SK-N-SH (cell line): ENCODE data around the gene DPP10. TPM values are rescaled to one million over a fixed set of nuclear protein-coding genes. Genes with fewer than 3 reads are reported as not detected.

Experiments used
- CTCF ChIA-PET: fragments of 300-600, 350-600 bp; formaldehyde crosslinking; extraction: SDS; loops from one replicate; lab custom pipeline; 2021; lab: Yijun Ruan, JAX
- POLR2A ChIA-PET: fragments of 350-600 bp; sonication (Branson Sonifier 250); formaldehyde crosslinking; extraction: SDS; loops from one replicate; lab custom pipeline; 2020; ENCODE audit warnings: antibody characterized with exemption, inconsistent platforms; lab: Yijun Ruan, JAX
- DNase-seq: peaks from one replicate; pipeline ENCODE4 v3.0.0; 2012
- H2AFZ ChIP-seq: fragments of 200-600 bp; sonication (generic); 2 replicates; pipeline ENCODE4 v1.8.1; 2016; ENCODE audit warnings: antibody characterized with exemption, mild to moderate bottlenecking, low read depth
- H3F3A ChIP-seq: fragments of 200-600 bp; sonication (generic); replicated peaks from 2 replicates; pipeline ENCODE3; 2016; ENCODE audit warnings: antibody characterized with exemption, mild to moderate bottlenecking; ENCODE audit not compliant: insufficient read depth
- H3K27ac ChIP-seq, 2 experiments: fragments of 200-500 bp in 1 of 2; fragments of 200-600 bp in 1 of 2; sonication (Bioruptor generic) in 1 of 2; sonication (generic), shearing (Covaris generic) in 1 of 2; 2 replicates each; pipeline versions ENCODE4 v1.5.1 to v1.6.1; 2014 to 2016; ENCODE audit warnings: low read depth in 2 of 2, inconsistent platforms in 1 of 2, low read length in 1 of 2, mild to moderate bottlenecking in 1 of 2, mixed read lengths in 1 of 2
- H3K27me3 ChIP-seq: fragments of 200-600 bp; sonication (generic), shearing (Covaris generic); 2 replicates; pipeline ENCODE4 v1.6.1; 2016; ENCODE audit warnings: mixed run types; ENCODE audit not compliant: insufficient read depth
- H3K36me3 ChIP-seq, 2 experiments: fragments of 200-500 bp in 1 of 2; fragments of 200-600 bp in 1 of 2; sonication (Bioruptor generic) in 1 of 2; sonication (generic) in 1 of 2; replicated peaks in 1 of 2; 2 replicates each; pipeline versions ENCODE3 to v1.5.1; 2014 to 2016; ENCODE audit warnings: low read length in 1 of 2, mild to moderate bottlenecking in 1 of 2; ENCODE audit not compliant: insufficient read depth in 2 of 2, control insufficient read depth in 1 of 2
- H3K4me1 ChIP-seq, 2 experiments: fragments of 200-500 bp in 1 of 2; fragments of 200-600 bp in 1 of 2; sonication (Bioruptor generic) in 1 of 2; sonication (generic), shearing (Covaris generic) in 1 of 2; 2 replicates each; pipeline versions ENCODE4 v1.5.1 to v1.6.1; 2014 to 2016; ENCODE audit warnings: low read depth in 1 of 2, low read length in 1 of 2, mixed run types in 1 of 2; ENCODE audit not compliant: insufficient read depth in 2 of 2, control insufficient read depth in 1 of 2
- H3K4me2 ChIP-seq: fragments of 200-600 bp; sonication (generic), shearing (Covaris generic); 2 replicates; pipeline ENCODE4 v1.6.1; 2017; ENCODE audit warnings: mixed run types
- H3K4me3 ChIP-seq, 2 experiments: fragments of 200-500 bp in 1 of 2; fragments of 200-600 bp in 1 of 2; sonication (Bioruptor generic) in 1 of 2; sonication (generic), shearing (Covaris generic) in 1 of 2; 2 replicates each; pipeline versions ENCODE4 v1.5.1 to v1.8.1; 2014 to 2016; ENCODE audit warnings: low read depth in 2 of 2, inconsistent platforms in 1 of 2, low read length in 1 of 2, mild to moderate bottlenecking in 1 of 2, mixed read lengths in 1 of 2, moderate library complexity in 1 of 2
- H3K79me2 ChIP-seq: fragments of 200-600 bp; sonication (generic); 2 replicates; pipeline ENCODE4 v1.8.1; 2017; ENCODE audit warnings: mild to moderate bottlenecking; ENCODE audit not compliant: insufficient read depth
- H3K9ac ChIP-seq: fragments of 200-600 bp; sonication (generic); 2 replicates; pipeline ENCODE4 v1.6.1; 2017; ENCODE audit warnings: mixed run types
- H3K9me2 ChIP-seq: fragments of 200-600 bp; sonication (generic); 2 replicates; pipeline ENCODE4 v1.6.1; 2017; ENCODE audit warnings: mixed run types
- H3K9me3 ChIP-seq: fragments of 200-600 bp; sonication (generic); 2 replicates; pipeline ENCODE4 v1.6.1; 2017; ENCODE audit warnings: mixed run types, mild to moderate bottlenecking, moderate library complexity
- H4K20me1 ChIP-seq: fragments of 200-600 bp; sonication (generic); 2 replicates; pipeline ENCODE4 v1.6.1; 2017; ENCODE audit warnings: mild to moderate bottlenecking, mixed run types; ENCODE audit not compliant: insufficient read depth
- CHD2 ChIP-seq: fragments of 150-350 bp; IDR thresholded peaks from 2 replicates; pipeline ENCODE4 v1.6.1; 2018; ENCODE audit warnings: low read length; ENCODE audit not compliant: partially characterized antibody
- FOSL2 ChIP-seq: IDR thresholded peaks from 2 replicates; pipeline ENCODE4 v1.4.0; 2012; ENCODE audit warnings: low read depth, mild to moderate bottlenecking, moderate library complexity, borderline replicate concordance
- FOXJ3 ChIP-seq: sonication (generic); formaldehyde crosslinking; IDR thresholded peaks from 2 replicates; pipeline ENCODE4 v1.5.1; 2020; ENCODE audit warnings: mild to moderate bottlenecking, missing genetic modification reagents
- FOXM1 ChIP-seq: IDR thresholded peaks from 2 replicates; pipeline ENCODE4 v1.4.0; 2012; ENCODE audit warnings: low read depth, mild to moderate bottlenecking
- GABPA ChIP-seq: IDR thresholded peaks from 2 replicates; pipeline ENCODE4 v1.4.0; 2012; ENCODE audit warnings: low read depth, mild to moderate bottlenecking
- GATA2 ChIP-seq: sonication (generic); formaldehyde crosslinking; IDR thresholded peaks from 2 replicates; pipeline ENCODE4 v1.5.0; 2020; ENCODE audit warnings: mild to moderate bottlenecking, missing genetic modification reagents
- IRF3 ChIP-seq: fragments of 150-350 bp; IDR thresholded peaks from 2 replicates; pipeline ENCODE4 v1.6.1; 2016; ENCODE audit warnings: mild to moderate bottlenecking, low read depth, low read length
- JUND ChIP-seq: IDR thresholded peaks from 2 replicates; pipeline ENCODE4 v1.4.0; 2012
- MXI1 ChIP-seq: IDR thresholded peaks from 2 replicates; pipeline ENCODE4 v1.6.1; 2012; ENCODE audit warnings: mild to moderate bottlenecking, low read depth, low read length, improper control_type of control experiment
- NRF1 ChIP-seq: IDR thresholded peaks from 2 replicates; pipeline ENCODE4 v1.6.1; 2012; ENCODE audit warnings: low read depth, mild to moderate bottlenecking, low read length
- POLR2AphosphoS5 ChIP-seq: IDR thresholded peaks from 2 replicates; pipeline ENCODE4 v1.6.1; 2012; ENCODE audit warnings: low read depth, low read length
- REST ChIP-seq: IDR thresholded peaks from 2 replicates; pipeline ENCODE4 v1.6.1; 2012; ENCODE audit warnings: mild to moderate bottlenecking, low read depth, low read length, moderate library complexity
- RFX5 ChIP-seq: IDR thresholded peaks from 2 replicates; pipeline ENCODE4 v1.6.1; 2012; ENCODE audit warnings: mild to moderate bottlenecking, improper control_type of control experiment, low read length
- RXRA ChIP-seq: IDR thresholded peaks from 2 replicates; pipeline ENCODE4 v1.4.0; 2012; ENCODE audit warnings: low read depth, mild to moderate bottlenecking, borderline replicate concordance
- SIN3A ChIP-seq: IDR thresholded peaks from 2 replicates; pipeline ENCODE4 v1.6.1; 2012; ENCODE audit warnings: low read depth, mild to moderate bottlenecking, low read length, moderate library complexity, borderline replicate concordance
- SMC3 ChIP-seq: IDR thresholded peaks from 2 replicates; pipeline ENCODE4 v1.6.1; 2012; ENCODE audit warnings: low read depth, low read length, improper control_type of control experiment
- TEAD4 ChIP-seq: IDR thresholded peaks from 2 replicates; pipeline ENCODE4 v1.4.0; 2012; ENCODE audit warnings: mild to moderate bottlenecking, borderline replicate concordance; ENCODE audit not compliant: insufficient read depth
- USF2 ChIP-seq: fragments of 150-350 bp; IDR thresholded peaks from 2 replicates; pipeline ENCODE4 v1.6.1; 2017; ENCODE audit warnings: antibody characterized with exemption, low read length, low read depth, borderline replicate concordance
- YY1 ChIP-seq: IDR thresholded peaks from 2 replicates; pipeline ENCODE4 v1.4.0; 2012; ENCODE audit warnings: low read depth, mild to moderate bottlenecking
- WGBS: methylation state at CpG from one replicate; pipeline ENCODE4 v1.1.6; 2017; ENCODE audit warnings: low lambda C conversion rate; 5-methylcytosine and 5-hydroxymethylcytosine counted together
- polyA plus RNA-seq, 3 experiments: library from polyadenylated mRNA; depleted of rRNA; stranded (reverse); fragments of >200 nt; gene quantifications; 2 replicates each; pipeline ENCODE4 v1.2.3, GENCODE V29; 2012

Gene DPP10
- polyA plus RNA-seq (2012; rRNA removed) = not detected in 2 replicates
- polyA plus RNA-seq (2012; cell fraction: cytosol; rRNA removed) = not detected in 2 replicates
- polyA plus RNA-seq (2012; cell fraction: nucleus; rRNA removed) = 0.01 TPM in 1 of 2 replicates, not detected in the other

- H3F3A ChIP-seq = no peaks in the 10 kb centered on the region
- H3K9ac ChIP-seq = no peak within 1 kb of the TSS
- no peak within 1 kb of the TSS for H3K4me3 ChIP-seq
- 0% methylated on average over 4 of the region's 5 CpGs for WGBS
- H3K27ac ChIP-seq = no peak within 1 kb of the TSS
- ChIA-PET CTCF (no interaction called here), POLR2A (no interaction called here)
- no peaks in the 10 kb centered on the region for H3K4me1 ChIP-seq
- peak; percentile 87 for TF ChIP-seq REST
- no peak for TF ChIP-seq YY1
- no peaks in the 10 kb centered on the region for H3K9me2 ChIP-seq
- H3K4me2 ChIP-seq = no peak within 1 kb of the TSS
- H3K9me3 ChIP-seq = peaks cover 3% of the 10 kb centered on the region; the same call in 1 of the 2 replicates
- H3K36me3 ChIP-seq = no peaks in the 10 kb centered on the region
- no peak for DNase-seq
- H3K27me3 ChIP-seq = no peaks in the 10 kb centered on the region
- H3K79me2 ChIP-seq = no peaks in the 10 kb centered on the region
- H4K20me1 ChIP-seq = no peaks in the 10 kb centered on the region
- no peak within 1 kb of the TSS for H2AFZ ChIP-seq
Observed at GRCh38 chr2:114442510-114442909, at the start of gene DPP10. TSS of gene DPP10 (plus strand) at chr2:114442641.

GRCh38 chr2:114400890-114401289, 41.6 kb upstream of the DPP10 start:
- H2AFZ ChIP-seq = no peak overlapping the region
- ChIA-PET POLR2A (no interaction called here), CTCF (no interaction called here)
- WGBS = 8% methylated on average over 3 of the region's 3 CpGs
- no peaks in the 10 kb centered on the region for H3K79me2 ChIP-seq
- DNase-seq = no peak
- H3K9ac ChIP-seq = no peak overlapping the region
- H3K9me3 ChIP-seq = no peaks in the 10 kb centered on the region
- no peaks in the 10 kb centered on the region for H3K27me3 ChIP-seq
- no peaks in the 10 kb centered on the region for H4K20me1 ChIP-seq
- H3K9me2 ChIP-seq = no peaks in the 10 kb centered on the region
- H3K4me2 ChIP-seq = no peak overlapping the region
- no peak overlapping the region for H3K4me3 ChIP-seq
- no peaks in the 10 kb centered on the region for H3K4me1 ChIP-seq
- H3F3A ChIP-seq = no peaks in the 10 kb centered on the region
- no peaks in the 10 kb centered on the region for H3K36me3 ChIP-seq
- H3K27ac ChIP-seq = no peak overlapping the region
- TF ChIP-seq SIN3A (no peak), CHD2 (no peak), IRF3 (no peak), RFX5 (no peak), GATA2 (no peak), REST (no peak), FOXJ3 (CRISPR knock-in tag) (no peak), SMC3 (no peak), YY1 (no peak), TEAD4 (no peak), JUND (no peak), FOSL2 (no peak), GABPA (no peak), NRF1 (no peak), USF2 (no peak), MXI1 (no peak), FOXM1 (no peak), RXRA (no peak), POLR2AphosphoS5 (no peak)
